Activated naive CD4-positive, alpha-beta T cell treated with anti-CD3 and anti-CD28 coated beads, Interleukin-2, amount 50 U/mL, for 24 hours (primary cell): ENCODE measurements around the gene REC114.

Source experiments
- H3K27ac Mint-ChIP-seq: one replicate; pipeline ENCODE4 v1.8.0; 2021; ENCODE audit warnings: mild to moderate bottlenecking, mixed read lengths
- H3K27me3 Mint-ChIP-seq: one replicate; pipeline ENCODE4 v1.8.0; 2021; ENCODE audit warnings: mixed read lengths
- H3K36me3 Mint-ChIP-seq: one replicate; pipeline ENCODE4 v1.8.0; 2021; ENCODE audit warnings: mixed read lengths
- H3K4me1 Mint-ChIP-seq: one replicate; pipeline ENCODE4 v1.8.0; 2021; ENCODE audit warnings: mixed read lengths
- H3K4me3 Mint-ChIP-seq: one replicate; pipeline ENCODE4 v1.8.0; 2021; ENCODE audit warnings: mild to moderate bottlenecking, mixed read lengths
- H3K9me3 Mint-ChIP-seq: one replicate; pipeline ENCODE4 v1.8.0; 2021; ENCODE audit warnings: mixed read lengths

REC114 gene

GRCh38 chr15:73598530-73599160, 155.7 kb downstream of the REC114 start:
- H3K36me3 Mint-ChIP-seq: peaks cover 1% of the 10 kb centered on the region
- H3K4me1 Mint-ChIP-seq: peaks cover 49% of the 10 kb centered on the region
- H3K4me3 Mint-ChIP-seq: no peak overlapping the region
- H3K27me3 Mint-ChIP-seq: no peaks in the 10 kb centered on the region
- no peaks in the 10 kb centered on the region for H3K9me3 Mint-ChIP-seq
- H3K27ac Mint-ChIP-seq: no peak overlapping the region

- no peak overlapping the region for H3K27ac Mint-ChIP-seq
- no peaks in the 10 kb centered on the region for H3K9me3 Mint-ChIP-seq
- H3K36me3 Mint-ChIP-seq: peaks cover 1% of the 10 kb centered on the region
- H3K4me1 Mint-ChIP-seq: peaks cover 45% of the 10 kb centered on the region
- no peak overlapping the region for H3K4me3 Mint-ChIP-seq
- H3K27me3 Mint-ChIP-seq: no peaks in the 10 kb centered on the region
Measured at GRCh38 chr15:73599934-73600333, 157.0 kb downstream of the REC114 start.

GRCh38 chr15:73600413-73601335, 157.7 kb downstream of the REC114 start:
- Mint-ChIP-seq H3K36me3 (peaks cover 1% of the 10 kb centered on the region), H3K9me3 (no peaks in the 10 kb centered on the region), H3K4me3 (no peak overlapping the region), H3K27ac (no peak overlapping the region), H3K4me1 (peaks cover 45% of the 10 kb centered on the region), H3K27me3 (no peaks in the 10 kb centered on the region)

- Mint-ChIP-seq H3K36me3 (peaks cover 1% of the 10 kb centered on the region), H3K9me3 (no peaks in the 10 kb centered on the region), H3K4me1 (peaks cover 42% of the 10 kb centered on the region), H3K27me3 (no peaks in the 10 kb centered on the region), H3K4me3 (no peak overlapping the region), H3K27ac (no peak overlapping the region)
Measured at GRCh38 chr15:73601451-73602445, 158.8 kb downstream of the REC114 start.

GRCh38 chr15:73602446-73602843, 159.5 kb downstream of the REC114 start:
- H3K9me3 Mint-ChIP-seq: no peaks in the 10 kb centered on the region
- H3K4me1 Mint-ChIP-seq: peaks cover 42% of the 10 kb centered on the region
- H3K4me3 Mint-ChIP-seq: no peak overlapping the region

GRCh38 chr15:73602992-73603391, 160.0 kb downstream of the REC114 start:
- H3K4me3 Mint-ChIP-seq: peak overlapping the region; percentile 70
- peaks cover 1% of the 10 kb centered on the region for H3K36me3 Mint-ChIP-seq
- H3K27me3 Mint-ChIP-seq: no peaks in the 10 kb centered on the region
- H3K9me3 Mint-ChIP-seq: no peaks in the 10 kb centered on the region
- no peak overlapping the region for H3K27ac Mint-ChIP-seq
- H3K4me1 Mint-ChIP-seq: peaks cover 42% of the 10 kb centered on the region

More at GRCh38 chr15:73602446-73602843, 159.5 kb downstream of the REC114 start:
- H3K27ac Mint-ChIP-seq: no peak overlapping the region
- H3K36me3 Mint-ChIP-seq: peaks cover 1% of the 10 kb centered on the region
- H3K27me3 Mint-ChIP-seq: no peaks in the 10 kb centered on the region

GRCh38 chr15:73604477-73604876, 161.5 kb downstream of the REC114 start:
- Mint-ChIP-seq H3K27me3 (no peaks in the 10 kb centered on the region), H3K9me3 (no peaks in the 10 kb centered on the region), H3K4me3 (no peak overlapping the region), H3K4me1 (peaks cover 38% of the 10 kb centered on the region), H3K36me3 (peaks cover 1% of the 10 kb centered on the region), H3K27ac (no peak overlapping the region)

- no peaks in the 10 kb centered on the region for H3K27me3 Mint-ChIP-seq
- no peak overlapping the region for H3K4me3 Mint-ChIP-seq
- H3K36me3 Mint-ChIP-seq: peaks cover 3% of the 10 kb centered on the region
- H3K4me1 Mint-ChIP-seq: peaks cover 47% of the 10 kb centered on the region
- no peaks in the 10 kb centered on the region for H3K9me3 Mint-ChIP-seq
- peak overlapping the region; percentile 33 for H3K27ac Mint-ChIP-seq
Measured at GRCh38 chr15:73605759-73606436, 162.9 kb downstream of the REC114 start.

GRCh38 chr15:73607405-73607804, 164.4 kb downstream of the REC114 start:
- H3K27me3 Mint-ChIP-seq: no peaks in the 10 kb centered on the region
- H3K9me3 Mint-ChIP-seq: no peaks in the 10 kb centered on the region
- H3K27ac Mint-ChIP-seq: no peak overlapping the region
- no peak overlapping the region for H3K4me3 Mint-ChIP-seq
- H3K4me1 Mint-ChIP-seq: peaks cover 59% of the 10 kb centered on the region
- H3K36me3 Mint-ChIP-seq: peaks cover 4% of the 10 kb centered on the region

GRCh38 chr15:73607843-73608242, 164.9 kb downstream of the REC114 start:
- no peak overlapping the region for H3K27ac Mint-ChIP-seq
- no peaks in the 10 kb centered on the region for H3K27me3 Mint-ChIP-seq
- H3K4me1 Mint-ChIP-seq: peaks cover 61% of the 10 kb centered on the region
- no peaks in the 10 kb centered on the region for H3K9me3 Mint-ChIP-seq
- H3K36me3 Mint-ChIP-seq: peaks cover 4% of the 10 kb centered on the region
- H3K4me3 Mint-ChIP-seq: no peak overlapping the region

- Mint-ChIP-seq H3K27me3 (no peaks in the 10 kb centered on the region), H3K36me3 (peaks cover 5% of the 10 kb centered on the region), H3K27ac (no peak overlapping the region), H3K4me1 (peaks cover 66% of the 10 kb centered on the region), H3K9me3 (no peaks in the 10 kb centered on the region), H3K4me3 (no peak overlapping the region)
Measured at GRCh38 chr15:73608475-73608874, 165.5 kb downstream of the REC114 start.

- Mint-ChIP-seq H3K4me1 (peaks cover 67% of the 10 kb centered on the region), H3K36me3 (peaks cover 5% of the 10 kb centered on the region), H3K9me3 (no peaks in the 10 kb centered on the region), H3K27me3 (no peaks in the 10 kb centered on the region), H3K27ac (no peak overlapping the region), H3K4me3 (no peak overlapping the region)
Measured at GRCh38 chr15:73608941-73609340, 166.0 kb downstream of the REC114 start.
